Measurements from ENCODE around the gene DPP6. TPM values are rescaled to one million over a fixed set of nuclear protein-coding genes. Genes with fewer than 3 reads are reported as not detected.

Gene DPP6
- total and polyA plus RNA-seq, 9 of the 15 experiments (the other 6 are each of a cell fraction or from before 2014, with no cell fraction given) = not detected

DNA sequence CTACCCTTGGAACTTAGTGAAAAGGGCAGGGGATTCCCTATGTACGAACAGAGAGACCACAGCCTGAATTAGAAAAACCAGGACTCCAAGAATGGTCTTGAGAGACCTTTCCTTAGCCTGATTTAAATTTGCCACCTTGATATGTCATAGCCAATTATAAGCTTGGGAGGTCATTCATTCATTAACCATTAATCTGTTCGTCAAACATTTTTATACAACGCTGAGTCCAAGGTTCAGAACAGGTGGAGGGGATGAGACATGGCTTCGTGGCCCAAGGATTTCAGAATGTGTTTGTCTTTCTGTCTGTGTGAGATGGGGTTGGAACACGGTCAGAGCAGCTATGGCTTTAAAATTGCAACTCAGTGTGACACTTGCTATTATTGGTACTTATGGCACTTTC, 792.8 kb downstream of the DPP6 start:
- Histone ChIP-seq H3K9me1 (ENCODE audit: control insufficient read depth, insufficient read depth, low read length) (no peaks in the 10 kb centered on the region), H2AFZ (ENCODE audit: low read depth, low read length) (no peak overlapping the region), H3K79me2 (ENCODE audit: control insufficient read depth, insufficient read depth, low read length) (no peaks in the 10 kb centered on the region), H3K4me1 (replicated peaks in 1 of 2; ENCODE audit: control insufficient read depth in 2 of 2, insufficient read depth in 2 of 2, low read length in 2 of 2) (no peaks in the 10 kb centered on the region), H3K9me3 (replicated peaks; ENCODE audit: control insufficient read depth, insufficient read depth, low read depth, low read length) (no peaks in the 10 kb centered on the region), H3K9ac (ENCODE audit: insufficient read depth in 1 of 2, low read depth in 2 of 2, low read length in 2 of 2) (no peak overlapping the region), H3K4me2 (ENCODE audit: insufficient read depth, low read length) (no peak overlapping the region), H3K27me3 (ENCODE audit: control insufficient read depth in 2 of 2, insufficient read depth in 2 of 2, low read length in 2 of 2) (peaks cover 34 to 47% of the 10 kb centered on the region in 2 experiments), H4K20me1 (replicated peaks; ENCODE audit: control insufficient read depth, insufficient read depth, low read length) (no peaks in the 10 kb centered on the region), H3K27ac (ENCODE audit: extremely low read depth, low read depth, low read length) (no peak overlapping the region), H3K4me3 (no peak overlapping the region), H3K36me3 (ENCODE audit: control insufficient read depth, insufficient read depth, low read length) (no peaks in the 10 kb centered on the region)
- ChIA-PET POLR2A (interaction anchor here (0.9 to 1.1 kb wide), 3 partner anchors 13 to 169 kb away, joined by 3 read pairs; no protein-coding TSS in a partner anchor), CTCF (ENCODE audit: low intra/inter-chr PET ratio) (no interaction called here)
- FAIRE-seq (no peak), ATAC-seq (no peak), DNase-seq (ENCODE audit: extremely low read depth in 1 of 4, low spot score in 3 of 4) (no peak)
- intact Hi-C loops (cut with micrococcal nuclease) (no loop called here), in situ Hi-C loops (cut with MboI) (no loop called here)
- WGBS (ENCODE audit: insufficient coverage, low coverage, missing lambda C conversion rate) = under 1% methylated on average over 5 of the region's 5 CpGs
- TF ChIP-seq DPF2 (IDR thresholded peaks at IDR 0.05) = no peak
- no peak for TF ChIP-seq ZNF695 (CRISPR knock-in tag; IDR thresholded peaks at IDR 0.05)
- no peak for TF ChIP-seq CREB1 (IDR thresholded peaks at IDR 0.05)
- no peak for TF ChIP-seq CREB1 (CRISPR knock-in tag; IDR thresholded peaks at IDR 0.05)
- TF ChIP-seq ZBTB49 (CRISPR knock-in tag; IDR thresholded peaks at IDR 0.05; ENCODE audit: borderline replicate concordance) = no peak
- TF ChIP-seq, protein P1, sequence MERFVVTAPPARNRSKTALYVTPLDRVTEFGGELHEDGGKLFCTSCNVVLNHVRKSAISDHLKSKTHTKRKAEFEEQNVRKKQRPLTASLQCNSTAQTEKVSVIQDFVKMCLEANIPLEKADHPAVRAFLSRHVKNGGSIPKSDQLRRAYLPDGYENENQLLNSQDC (CRISPR knock-in tag; IDR thresholded peaks at IDR 0.05) = no peak
- TF ChIP-seq HDAC6 (IDR thresholded peaks at IDR 0.05; ENCODE audit: low read depth, low read length) = no peak
- TF ChIP-seq CBX2 (IDR thresholded peaks at IDR 0.05; ENCODE audit: insufficient read depth, low read length, poor library complexity, severe bottlenecking) = no peak
- TF ChIP-seq TSC22D4 (tag; IDR thresholded peaks at IDR 0.05) = no peak
- no peak for TF ChIP-seq TFAM (CRISPR knock-in tag; conservative IDR thresholded peaks at IDR 0.05)
- TF ChIP-seq HNRNPLL (IDR thresholded peaks at IDR 0.05; ENCODE audit: low read depth, low read length, poor library complexity, severe bottlenecking) = no peak
- BruUV-seq (replicated peaks) = no TSS peak
